WTC11 (cell line): ENCODE measurements around the gene PDE1A. TPM values are rescaled to one million over a fixed set of nuclear protein-coding genes. Genes with fewer than 3 reads are reported as not detected.

ENCODE experiments used
- ATAC-seq: fragments of 200-7000 bp; cut with Tn5 transposase; 2 replicates; pipeline ENCODE4 v1.10.0; 2021; ENCODE audit warnings: mild to moderate bottlenecking, moderate library complexity
- CTCF ChIA-PET: fragments of 300-600 bp; sonication (Branson Sonifier 250); formaldehyde crosslinking; loops from one replicate; lab custom pipeline; 2021; ENCODE audit warnings: antibody characterized with exemption; lab: Charles Lee
- POLR2A ChIA-PET: fragments of 350-600 bp; sonication (Branson Sonifier 250); formaldehyde crosslinking; loops from one replicate; lab custom pipeline; 2021; ENCODE audit warnings: antibody characterized with exemption; lab: Charles Lee
- DNase-seq: peaks from one replicate; pipeline ENCODE4 v3.0.0; 2021; ENCODE audit warnings: low spot score
- H3K27ac Mint-ChIP-seq: 2 replicates; pipeline ENCODE4 v1.8.0; 2021; ENCODE audit warnings: mixed read lengths
- H3K27me3 Mint-ChIP-seq: 2 replicates; pipeline ENCODE4 v1.8.0; 2021; ENCODE audit warnings: low read depth, mild to moderate bottlenecking, moderate library complexity, mixed read lengths
- H3K36me3 Mint-ChIP-seq: 2 replicates; pipeline ENCODE4 v1.8.0; 2021; ENCODE audit warnings: mixed read lengths
- H3K4me1 Mint-ChIP-seq: 2 replicates; pipeline ENCODE4 v1.8.0; 2022; ENCODE audit warnings: mixed read lengths
- H3K4me3 Mint-ChIP-seq: 2 replicates; pipeline ENCODE4 v1.8.0; 2021; ENCODE audit warnings: mild to moderate bottlenecking, moderate library complexity, mixed read lengths
- H3K9me3 Mint-ChIP-seq: 2 replicates; pipeline ENCODE4 v1.8.0; 2021; ENCODE audit warnings: mixed read lengths
- ARID4B ChIP-seq: sonication (generic); formaldehyde crosslinking; IDR thresholded peaks from 2 replicates; pipeline ENCODE4 v1.8.0; 2023; ENCODE audit warnings: missing genetic modification reagents, mild to moderate bottlenecking, borderline replicate concordance
- FOXJ3 ChIP-seq: sonication (generic); formaldehyde crosslinking; IDR thresholded peaks from 2 replicates; pipeline ENCODE4 v1.9.0; 2021; ENCODE audit warnings: missing genetic modification reagents, mild to moderate bottlenecking, borderline replicate concordance
- FOXP1 ChIP-seq: sonication (generic); formaldehyde crosslinking; IDR thresholded peaks from 2 replicates; pipeline ENCODE4 v1.8.0; 2022; ENCODE audit warnings: missing genetic modification reagents, mild to moderate bottlenecking, moderate library complexity, borderline replicate concordance
- HMGA2 ChIP-seq: fragments of 250-450 bp; sonication (Bioruptor Pico); IDR thresholded peaks from 2 replicates; pipeline ENCODE4 v1.4.0; 2021; ENCODE audit warnings: mild to moderate bottlenecking, moderate library complexity
- IRF1 ChIP-seq: sonication (generic); formaldehyde crosslinking; IDR thresholded peaks from 2 replicates; pipeline ENCODE4 v1.8.0; 2023; ENCODE audit warnings: missing genetic modification reagents
- IRF2 ChIP-seq: sonication (generic); formaldehyde crosslinking; IDR thresholded peaks from 2 replicates; pipeline ENCODE4 v1.8.0; 2022; ENCODE audit warnings: low read depth, missing genetic modification reagents, borderline replicate concordance
- JAZF1 ChIP-seq: fragments of 250-450 bp; sonication (Bioruptor Pico); IDR thresholded peaks from 2 replicates; pipeline ENCODE4 v1.9.0; 2021; ENCODE audit warnings: moderate library complexity, mild to moderate bottlenecking, inconsistent platforms
- RELA ChIP-seq: sonication (generic); formaldehyde crosslinking; IDR thresholded peaks from 2 replicates; pipeline ENCODE4 v1.8.1; 2022; ENCODE audit warnings: missing genetic modification reagents, mild to moderate bottlenecking, borderline replicate concordance
- SMAD4 ChIP-seq: sonication (generic); formaldehyde crosslinking; IDR thresholded peaks from 2 replicates; pipeline ENCODE4 v1.8.0; 2022; ENCODE audit warnings: mild to moderate bottlenecking, missing genetic modification reagents
- SP1 ChIP-seq: sonication (generic); formaldehyde crosslinking; conservative IDR thresholded peaks from 2 replicates; pipeline ENCODE4 v1.8.1; 2022; ENCODE audit warnings: missing genetic modification reagents
- TCF7 ChIP-seq: sonication (generic); formaldehyde crosslinking; IDR thresholded peaks from 2 replicates; pipeline ENCODE4 v1.8.0; 2022; ENCODE audit warnings: mild to moderate bottlenecking, low read depth, missing genetic modification reagents, moderate library complexity
- TP53 ChIP-seq: sonication (generic); formaldehyde crosslinking; IDR thresholded peaks from 2 replicates; pipeline ENCODE4 v1.8.1; 2023; ENCODE audit warnings: mild to moderate bottlenecking, missing genetic modification reagents
- ZNF317 ChIP-seq: sonication (generic); formaldehyde crosslinking; IDR thresholded peaks from 2 replicates; pipeline ENCODE4 v1.8.1; 2023; ENCODE audit warnings: low read depth, mild to moderate bottlenecking, moderate library complexity, missing genetic modification reagents, borderline replicate concordance
- ZNF425 ChIP-seq: fragments of 250-450 bp; sonication (Bioruptor Pico); conservative IDR thresholded peaks from 2 replicates; pipeline ENCODE4 v1.9.0; 2021; ENCODE audit warnings: mild to moderate bottlenecking
- total RNA-seq: library from RNA; stranded (reverse); gene quantifications from 3 replicates; pipeline ENCODE4 v1.2.3, GENCODE V29; 2021
- TF ChIP-seq, protein P1 (sequence below): fragments of 250-450 bp; sonication (Bioruptor Pico); IDR thresholded peaks from 2 replicates; pipeline ENCODE4 v1.9.0; 2021; ENCODE audit warnings: mild to moderate bottlenecking, borderline replicate concordance
- TF ChIP-seq, protein P2 (sequence below): fragments of 200-600 bp; IDR thresholded peaks from 2 replicates; pipeline ENCODE4 v1.8.0; 2022; ENCODE audit warnings: antibody characterized with exemption

PDE1A gene
- total RNA-seq, 1 experiment from 2014 or later, result not detected

- Mint-ChIP-seq H3K4me3 (no peak overlapping the region), H3K27me3 (no peaks in the 10 kb centered on the region), H3K36me3 (no peaks in the 10 kb centered on the region), H3K4me1 (no peaks in the 10 kb centered on the region), H3K9me3 (peaks cover 4% of the 10 kb centered on the region; the same call in 1 of the 2 replicates), H3K27ac (no peak overlapping the region)
- no peak for ATAC-seq
- POLR2A ChIA-PET, result no interaction called here
- CTCF ChIA-PET, result no interaction called here
- TF ChIP-seq, protein P1, sequence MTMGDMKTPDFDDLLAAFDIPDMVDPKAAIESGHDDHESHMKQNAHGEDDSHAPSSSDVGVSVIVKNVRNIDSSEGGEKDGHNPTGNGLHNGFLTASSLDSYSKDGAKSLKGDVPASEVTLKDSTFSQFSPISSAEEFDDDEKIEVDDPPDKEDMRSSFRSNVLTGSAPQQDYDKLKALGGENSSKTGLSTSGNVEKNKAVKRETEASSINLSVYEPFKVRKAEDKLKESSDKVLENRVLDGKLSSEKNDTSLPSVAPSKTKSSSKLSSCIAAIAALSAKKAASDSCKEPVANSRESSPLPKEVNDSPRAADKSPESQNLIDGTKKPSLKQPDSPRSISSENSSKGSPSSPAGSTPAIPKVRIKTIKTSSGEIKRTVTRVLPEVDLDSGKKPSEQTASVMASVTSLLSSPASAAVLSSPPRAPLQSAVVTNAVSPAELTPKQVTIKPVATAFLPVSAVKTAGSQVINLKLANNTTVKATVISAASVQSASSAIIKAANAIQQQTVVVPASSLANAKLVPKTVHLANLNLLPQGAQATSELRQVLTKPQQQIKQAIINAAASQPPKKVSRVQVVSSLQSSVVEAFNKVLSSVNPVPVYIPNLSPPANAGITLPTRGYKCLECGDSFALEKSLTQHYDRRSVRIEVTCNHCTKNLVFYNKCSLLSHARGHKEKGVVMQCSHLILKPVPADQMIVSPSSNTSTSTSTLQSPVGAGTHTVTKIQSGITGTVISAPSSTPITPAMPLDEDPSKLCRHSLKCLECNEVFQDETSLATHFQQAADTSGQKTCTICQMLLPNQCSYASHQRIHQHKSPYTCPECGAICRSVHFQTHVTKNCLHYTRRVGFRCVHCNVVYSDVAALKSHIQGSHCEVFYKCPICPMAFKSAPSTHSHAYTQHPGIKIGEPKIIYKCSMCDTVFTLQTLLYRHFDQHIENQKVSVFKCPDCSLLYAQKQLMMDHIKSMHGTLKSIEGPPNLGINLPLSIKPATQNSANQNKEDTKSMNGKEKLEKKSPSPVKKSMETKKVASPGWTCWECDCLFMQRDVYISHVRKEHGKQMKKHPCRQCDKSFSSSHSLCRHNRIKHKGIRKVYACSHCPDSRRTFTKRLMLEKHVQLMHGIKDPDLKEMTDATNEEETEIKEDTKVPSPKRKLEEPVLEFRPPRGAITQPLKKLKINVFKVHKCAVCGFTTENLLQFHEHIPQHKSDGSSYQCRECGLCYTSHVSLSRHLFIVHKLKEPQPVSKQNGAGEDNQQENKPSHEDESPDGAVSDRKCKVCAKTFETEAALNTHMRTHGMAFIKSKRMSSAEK (CRISPR knock-in tag), result no peak
- TF ChIP-seq IRF2 (CRISPR knock-in tag) (no peak), SP1 (CRISPR knock-in tag) (no peak)
- TF ChIP-seq, all 79 proteins: peak for 0
- DNase-seq, result no peak
Observed at GRCh38 chr2:182365855-182366254, 61.0 kb downstream of the PDE1A start.

DNA sequence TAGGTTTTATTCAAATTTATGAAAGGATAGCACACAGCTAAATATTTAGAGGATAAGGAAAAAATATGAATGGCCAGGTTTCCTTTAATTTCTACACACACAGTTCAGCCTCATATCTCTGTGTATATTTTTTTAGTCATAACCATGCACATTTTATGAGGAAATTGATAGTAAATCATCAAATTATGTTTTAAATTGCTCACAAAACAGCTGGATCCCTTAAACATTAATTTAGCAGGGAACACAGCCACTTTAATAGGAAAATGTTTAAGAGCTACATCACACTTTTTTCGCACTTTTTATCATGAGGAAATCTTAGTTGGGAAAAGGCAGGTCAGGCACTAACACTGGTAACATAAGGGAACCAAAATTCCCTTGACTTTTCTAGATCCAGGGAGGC lies 65.4 kb downstream of the PDE1A start:
- ATAC-seq, result no peak
- no peak for DNase-seq
- no peaks in the 10 kb centered on the region for H3K4me1 Mint-ChIP-seq
- CTCF ChIA-PET, result no interaction called here
- H3K4me3 Mint-ChIP-seq, result no peak overlapping the region
- H3K36me3 Mint-ChIP-seq, result no peaks in the 10 kb centered on the region
- TF ChIP-seq RELA (CRISPR knock-in tag) (no peak), TCF7 (no peak), IRF1 (no peak), ZNF317 (CRISPR knock-in tag) (no peak), FOXJ3 (no peak)
- TF ChIP-seq, protein P2, sequence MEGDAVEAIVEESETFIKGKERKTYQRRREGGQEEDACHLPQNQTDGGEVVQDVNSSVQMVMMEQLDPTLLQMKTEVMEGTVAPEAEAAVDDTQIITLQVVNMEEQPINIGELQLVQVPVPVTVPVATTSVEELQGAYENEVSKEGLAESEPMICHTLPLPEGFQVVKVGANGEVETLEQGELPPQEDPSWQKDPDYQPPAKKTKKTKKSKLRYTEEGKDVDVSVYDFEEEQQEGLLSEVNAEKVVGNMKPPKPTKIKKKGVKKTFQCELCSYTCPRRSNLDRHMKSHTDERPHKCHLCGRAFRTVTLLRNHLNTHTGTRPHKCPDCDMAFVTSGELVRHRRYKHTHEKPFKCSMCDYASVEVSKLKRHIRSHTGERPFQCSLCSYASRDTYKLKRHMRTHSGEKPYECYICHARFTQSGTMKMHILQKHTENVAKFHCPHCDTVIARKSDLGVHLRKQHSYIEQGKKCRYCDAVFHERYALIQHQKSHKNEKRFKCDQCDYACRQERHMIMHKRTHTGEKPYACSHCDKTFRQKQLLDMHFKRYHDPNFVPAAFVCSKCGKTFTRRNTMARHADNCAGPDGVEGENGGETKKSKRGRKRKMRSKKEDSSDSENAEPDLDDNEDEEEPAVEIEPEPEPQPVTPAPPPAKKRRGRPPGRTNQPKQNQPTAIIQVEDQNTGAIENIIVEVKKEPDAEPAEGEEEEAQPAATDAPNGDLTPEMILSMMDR, result no peak
- H3K9me3 Mint-ChIP-seq, result peaks cover 4% of the 10 kb centered on the region; the same call in 1 of the 2 replicates
- no peak overlapping the region for H3K27ac Mint-ChIP-seq
- POLR2A ChIA-PET, result no interaction called here
- no peaks in the 10 kb centered on the region for H3K27me3 Mint-ChIP-seq

GRCh38 chr2:182360663-182361260 lies 66.1 kb downstream of the PDE1A start:
- H3K4me3 Mint-ChIP-seq, result no peak overlapping the region
- no peak overlapping the region for H3K27ac Mint-ChIP-seq
- H3K9me3 Mint-ChIP-seq, result peaks cover 4% of the 10 kb centered on the region; the same call in 1 of the 2 replicates
- TF ChIP-seq JAZF1 (CRISPR knock-in tag), result no peak
- no peak for TF ChIP-seq TP53
- no peak for TF ChIP-seq HMGA2 (CRISPR knock-in tag)
- no peak for TF ChIP-seq SP1 (CRISPR knock-in tag)
- no peak for TF ChIP-seq ZNF425 (CRISPR knock-in tag)
- no peak for TF ChIP-seq ARID4B (CRISPR knock-in tag)
- TF ChIP-seq FOXP1 (CRISPR knock-in tag), result no peak
- TF ChIP-seq SMAD4 (CRISPR knock-in tag), result no peak
- POLR2A ChIA-PET, result no interaction called here
- CTCF ChIA-PET, result no interaction called here
- ATAC-seq (no peak), DNase-seq (no peak)
- no peaks in the 10 kb centered on the region for H3K27me3 Mint-ChIP-seq
- H3K4me1 Mint-ChIP-seq, result no peaks in the 10 kb centered on the region
- no peaks in the 10 kb centered on the region for H3K36me3 Mint-ChIP-seq
